Measurements from ENCODE around the gene GJA1. TPM values are rescaled to one million over a fixed set of nuclear protein-coding genes. Genes with fewer than 3 reads are reported as not detected.

GJA1 gene
- polyA plus RNA-seq, 1 donor (not counting 4 experiments of a cell fraction or from before 2014, with no cell fraction given) = 164 TPM

DNA sequence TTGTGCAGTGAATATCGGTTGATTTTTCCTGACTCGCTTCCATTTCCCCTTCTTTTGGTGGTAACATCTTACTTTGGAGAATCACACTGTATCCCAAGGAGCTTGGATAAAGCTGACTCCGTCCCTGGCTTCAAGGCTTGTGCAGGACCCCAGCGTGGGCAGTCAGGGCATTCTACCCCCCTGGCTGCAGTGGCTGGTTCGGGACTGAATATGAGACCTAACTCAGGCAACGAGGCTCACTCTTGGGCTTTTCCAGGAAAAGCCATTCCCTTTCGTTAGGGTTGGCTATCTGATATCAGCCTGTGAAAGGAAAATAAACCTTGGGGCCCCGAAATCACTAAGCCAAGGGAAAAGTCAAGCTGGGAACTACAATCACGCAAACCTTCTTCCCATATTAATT lies 30.1 kb upstream of the GJA1 start:
- no peak overlapping the region for H3K9ac ChIP-seq (ENCODE audit: control insufficient read depth, extremely low read depth, insufficient read depth, low read length)
- no peak overlapping the region for H3K4me3 ChIP-seq (ENCODE audit: control insufficient read depth in 2 of 3, extremely low read depth in 1 of 3, insufficient read depth in 2 of 3, low read depth in 1 of 3, low read length in 3 of 3)
- H3K27ac ChIP-seq (ENCODE audit: control insufficient read depth, insufficient read depth, low read length) = no peak overlapping the region
- dilution Hi-C loops (cut with MboI; ENCODE audit: extremely low pct_ligation_motif_present, low sequenced_read_pairs) = no loop called here
- no peaks in the 10 kb centered on the region for H3K27me3 ChIP-seq (ENCODE audit: control insufficient read depth, extremely low read depth, insufficient read depth, low read length)
- no peak for TF ChIP-seq EZH2 (IDR thresholded peaks at IDR 0.05; ENCODE audit: low read length)
- TF ChIP-seq, protein P1, sequence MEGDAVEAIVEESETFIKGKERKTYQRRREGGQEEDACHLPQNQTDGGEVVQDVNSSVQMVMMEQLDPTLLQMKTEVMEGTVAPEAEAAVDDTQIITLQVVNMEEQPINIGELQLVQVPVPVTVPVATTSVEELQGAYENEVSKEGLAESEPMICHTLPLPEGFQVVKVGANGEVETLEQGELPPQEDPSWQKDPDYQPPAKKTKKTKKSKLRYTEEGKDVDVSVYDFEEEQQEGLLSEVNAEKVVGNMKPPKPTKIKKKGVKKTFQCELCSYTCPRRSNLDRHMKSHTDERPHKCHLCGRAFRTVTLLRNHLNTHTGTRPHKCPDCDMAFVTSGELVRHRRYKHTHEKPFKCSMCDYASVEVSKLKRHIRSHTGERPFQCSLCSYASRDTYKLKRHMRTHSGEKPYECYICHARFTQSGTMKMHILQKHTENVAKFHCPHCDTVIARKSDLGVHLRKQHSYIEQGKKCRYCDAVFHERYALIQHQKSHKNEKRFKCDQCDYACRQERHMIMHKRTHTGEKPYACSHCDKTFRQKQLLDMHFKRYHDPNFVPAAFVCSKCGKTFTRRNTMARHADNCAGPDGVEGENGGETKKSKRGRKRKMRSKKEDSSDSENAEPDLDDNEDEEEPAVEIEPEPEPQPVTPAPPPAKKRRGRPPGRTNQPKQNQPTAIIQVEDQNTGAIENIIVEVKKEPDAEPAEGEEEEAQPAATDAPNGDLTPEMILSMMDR (optimal IDR thresholded peaks at IDR 0.05 in 1 of 3, IDR thresholded peaks at IDR 0.05 in 1 of 3, conservative IDR thresholded peaks at IDR 0.05 in 1 of 3; ENCODE audit: extremely low read depth in 1 of 3, insufficient read depth in 2 of 3, low read length in 3 of 3) = no peak
- H3K36me3 ChIP-seq (ENCODE audit: control insufficient read depth in 2 of 2, extremely low read depth in 1 of 2, insufficient read depth in 2 of 2, low read length in 2 of 2) = no peaks in the 10 kb centered on the region
- no peak overlapping the region for H3K4me2 ChIP-seq (ENCODE audit: control insufficient read depth, extremely low read depth, insufficient read depth, low read depth, low read length)
- no peak for DNase-seq (ENCODE audit: low read depth, low spot score)
- no peak for FAIRE-seq
- H4K20me1 ChIP-seq (ENCODE audit: control insufficient read depth, extremely low read depth, insufficient read depth, low read length) = no peaks in the 10 kb centered on the region
- H3K9me1 ChIP-seq (ENCODE audit: control insufficient read depth, extremely low read depth, insufficient read depth, low read length) = no peaks in the 10 kb centered on the region
- H3K9me3 ChIP-seq (ENCODE audit: control insufficient read depth, low read depth, low read length) = no peaks in the 10 kb centered on the region
- no peak overlapping the region for H2AFZ ChIP-seq (ENCODE audit: control insufficient read depth, low read length)
- no peaks in the 10 kb centered on the region for H3K79me2 ChIP-seq (ENCODE audit: control insufficient read depth, insufficient read depth, low read length)
- no peaks in the 10 kb centered on the region for H3K4me1 ChIP-seq (ENCODE audit: control insufficient read depth, extremely low read depth, insufficient read depth, low read length)

DNA sequence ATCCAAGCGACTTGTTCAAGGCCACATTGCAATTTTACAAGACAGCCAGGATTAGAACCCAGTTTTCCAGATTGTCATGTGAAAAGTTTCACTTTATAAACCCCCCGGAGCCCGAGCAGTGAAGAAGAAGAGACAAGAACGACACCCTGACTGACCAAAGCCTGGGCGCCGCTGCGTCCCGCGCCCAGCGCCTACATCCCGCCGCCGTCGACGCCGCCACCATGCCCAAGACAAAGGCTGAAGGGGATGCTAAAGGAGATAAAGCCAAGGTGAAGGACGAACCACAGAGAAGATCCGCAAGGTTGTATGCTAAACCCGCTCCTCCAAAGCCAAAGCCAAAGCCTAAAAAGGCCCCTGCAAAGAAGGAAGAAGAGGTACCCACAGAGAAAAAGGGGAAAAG lies 27.1 kb upstream of the GJA1 start:
- no peak overlapping the region for H3K4me3 ChIP-seq (ENCODE audit: control insufficient read depth in 2 of 3, extremely low read depth in 1 of 3, insufficient read depth in 2 of 3, low read depth in 1 of 3, low read length in 3 of 3)
- H3K27me3 ChIP-seq (ENCODE audit: control insufficient read depth, extremely low read depth, insufficient read depth, low read length) = no peaks in the 10 kb centered on the region
- H3K4me2 ChIP-seq (ENCODE audit: control insufficient read depth, extremely low read depth, insufficient read depth, low read depth, low read length) = no peak overlapping the region
- no peak overlapping the region for H3K9ac ChIP-seq (ENCODE audit: control insufficient read depth, extremely low read depth, insufficient read depth, low read length)
- no peak overlapping the region for H3K27ac ChIP-seq (ENCODE audit: control insufficient read depth, insufficient read depth, low read length)
- FAIRE-seq = no peak
- TF ChIP-seq EZH2 (IDR thresholded peaks at IDR 0.05; ENCODE audit: low read length) = no peak
- TF ChIP-seq, protein P1 (optimal IDR thresholded peaks at IDR 0.05 in 1 of 3, IDR thresholded peaks at IDR 0.05 in 1 of 3, conservative IDR thresholded peaks at IDR 0.05 in 1 of 3; ENCODE audit: extremely low read depth in 1 of 3, insufficient read depth in 2 of 3, low read length in 3 of 3) = no peak
- no peak for DNase-seq (ENCODE audit: low read depth, low spot score)
- H2AFZ ChIP-seq (ENCODE audit: control insufficient read depth, low read length) = no peak overlapping the region
- H3K9me3 ChIP-seq (ENCODE audit: control insufficient read depth, low read depth, low read length) = no peaks in the 10 kb centered on the region
- no peaks in the 10 kb centered on the region for H3K79me2 ChIP-seq (ENCODE audit: control insufficient read depth, insufficient read depth, low read length)
- H3K4me1 ChIP-seq (ENCODE audit: control insufficient read depth, extremely low read depth, insufficient read depth, low read length) = no peaks in the 10 kb centered on the region
- dilution Hi-C loops (cut with MboI; ENCODE audit: extremely low pct_ligation_motif_present, low sequenced_read_pairs) = no loop called here
- H3K9me1 ChIP-seq (ENCODE audit: control insufficient read depth, extremely low read depth, insufficient read depth, low read length) = no peaks in the 10 kb centered on the region
- no peaks in the 10 kb centered on the region for H4K20me1 ChIP-seq (ENCODE audit: control insufficient read depth, extremely low read depth, insufficient read depth, low read length)
- no peaks in the 10 kb centered on the region for H3K36me3 ChIP-seq (ENCODE audit: control insufficient read depth in 2 of 2, extremely low read depth in 1 of 2, insufficient read depth in 2 of 2, low read length in 2 of 2)

Data from keratinocyte (primary cell).